GM21390 (cell line): ENCODE data around the gene TIMM13.
"Not testable (repeated sequence)": the region's sequence is repeated elsewhere in the genome, so short reads cannot be mapped to it uniquely, and the experiment has no call there.

Experiments
- ATAC-seq: cut with Tn5 transposase; IDR thresholded peaks from one replicate; pipeline ENCODE4 v1.9.1; 2021; ENCODE audit not compliant: unreplicated experiment

Gene TIMM13

GRCh38 chr19:2427429-2428320 is at the start of gene TIMM13:
Gene TIMM13 (minus strand): TSS chr19:2427586. CDS start chr19:2427533, 53 bp downstream.
- peak; percentile 72 for ATAC-seq

DNA sequence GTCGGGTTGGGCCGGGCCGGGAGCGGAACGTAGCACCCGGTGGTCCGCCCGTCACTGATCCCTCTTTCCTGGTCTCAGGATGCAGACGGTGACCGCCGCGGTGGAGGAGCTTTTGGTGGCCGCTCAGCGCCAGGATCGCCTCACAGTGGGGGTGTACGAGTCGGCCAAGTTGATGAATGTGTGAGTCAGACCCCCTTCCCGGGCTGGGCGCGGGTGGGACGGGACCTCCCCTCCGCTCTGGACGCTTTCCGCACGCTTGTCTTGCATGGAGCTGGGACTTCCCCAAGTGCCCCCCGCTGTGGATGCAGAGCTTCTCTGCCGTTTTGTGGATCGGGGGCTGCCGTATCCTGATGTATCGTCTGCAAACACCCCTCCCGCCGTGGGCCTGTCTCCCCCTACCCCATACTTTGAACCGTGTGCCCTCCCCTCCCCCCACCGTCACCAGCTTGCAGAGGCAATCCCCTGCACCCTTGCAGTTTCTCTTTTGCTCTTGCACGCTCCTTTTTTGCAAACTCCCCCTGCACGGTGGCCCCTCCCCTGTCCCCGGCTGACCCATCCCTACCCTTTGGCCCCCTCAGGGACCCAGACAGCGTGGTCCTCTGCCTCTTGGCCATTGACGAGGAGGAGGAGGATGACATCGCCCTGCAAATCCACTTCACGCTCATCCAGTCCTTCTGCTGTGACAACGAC is 49.2 kb upstream of the TIMM13 start:
- ATAC-seq: no peak

DNA sequence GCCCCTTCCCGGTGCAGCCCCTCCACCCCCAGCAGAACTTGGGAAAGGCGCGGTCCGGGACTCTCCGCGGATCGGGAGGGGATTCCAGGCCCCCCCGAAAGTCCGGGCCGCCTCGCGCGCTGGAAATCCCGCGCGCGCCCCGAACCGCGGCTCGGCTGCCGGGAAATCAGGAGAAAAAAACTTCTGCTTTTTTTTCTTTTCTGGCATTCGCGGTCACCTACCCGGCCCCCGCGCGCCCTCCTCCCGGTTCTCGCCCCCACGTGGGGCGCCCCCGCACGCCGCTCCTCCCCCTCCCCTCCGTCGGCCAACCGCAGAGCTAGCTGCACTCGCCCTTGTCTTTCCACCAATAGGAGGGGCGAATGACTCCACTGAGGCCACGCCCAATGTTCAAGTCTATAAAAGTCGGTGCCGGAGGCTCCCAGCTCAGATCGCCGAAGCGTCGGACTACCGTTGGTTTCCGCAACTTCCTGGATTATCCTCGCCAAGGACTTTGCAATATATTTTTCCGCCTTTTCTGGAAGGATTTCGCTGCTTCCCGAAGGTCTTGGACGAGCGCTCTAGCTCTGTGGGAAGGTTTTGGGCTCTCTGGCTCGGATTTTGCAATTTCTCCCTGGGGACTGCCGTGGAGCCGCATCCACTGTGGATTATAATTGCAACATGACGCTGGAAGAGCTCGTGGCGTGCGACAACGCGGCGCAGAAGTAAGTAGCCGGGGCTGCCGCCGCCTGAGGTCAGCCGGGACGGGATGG is 48.5 kb upstream of the TIMM13 start, which contains the start of gene GADD45B:
GADD45B (plus strand) TSS at position 426 of the 749 bp plus-strand sequence; CDS start at position 658, 232 bp downstream.
- ATAC-seq: peak; percentile 40

DNA sequence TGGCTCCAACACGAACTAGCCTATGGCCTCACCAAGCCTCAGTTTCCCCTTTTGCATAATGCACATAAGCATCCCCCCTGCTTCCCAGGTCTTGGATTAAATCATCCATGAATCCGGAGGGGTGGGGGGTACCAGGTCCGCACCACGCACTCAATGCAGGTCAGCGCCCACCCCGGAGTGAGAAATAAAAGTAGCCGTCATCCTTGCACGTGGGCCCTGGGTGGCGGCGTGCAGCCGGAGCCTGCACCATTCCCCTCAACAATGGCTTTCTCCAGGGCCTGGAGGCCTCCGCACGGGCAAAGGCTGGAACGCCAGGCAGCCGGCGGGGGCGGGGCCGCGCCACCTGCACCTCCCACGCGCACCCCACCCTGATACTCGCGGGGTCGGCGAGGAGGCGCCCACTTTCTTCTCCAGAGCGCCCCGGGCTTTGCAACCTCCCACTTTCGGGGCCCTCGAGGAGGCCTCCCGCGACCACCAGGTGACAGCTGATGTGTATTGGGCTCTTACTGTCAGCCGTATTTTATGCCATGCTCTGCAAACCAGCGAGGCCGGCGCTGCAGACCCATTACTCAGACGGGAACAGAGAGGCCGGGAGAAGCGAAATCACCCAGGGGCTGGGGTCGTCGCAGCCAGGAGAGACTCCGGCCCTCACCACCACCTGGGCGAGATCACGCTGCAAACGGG is 47.8 kb upstream of the TIMM13 start:
- no peak for ATAC-seq

DNA sequence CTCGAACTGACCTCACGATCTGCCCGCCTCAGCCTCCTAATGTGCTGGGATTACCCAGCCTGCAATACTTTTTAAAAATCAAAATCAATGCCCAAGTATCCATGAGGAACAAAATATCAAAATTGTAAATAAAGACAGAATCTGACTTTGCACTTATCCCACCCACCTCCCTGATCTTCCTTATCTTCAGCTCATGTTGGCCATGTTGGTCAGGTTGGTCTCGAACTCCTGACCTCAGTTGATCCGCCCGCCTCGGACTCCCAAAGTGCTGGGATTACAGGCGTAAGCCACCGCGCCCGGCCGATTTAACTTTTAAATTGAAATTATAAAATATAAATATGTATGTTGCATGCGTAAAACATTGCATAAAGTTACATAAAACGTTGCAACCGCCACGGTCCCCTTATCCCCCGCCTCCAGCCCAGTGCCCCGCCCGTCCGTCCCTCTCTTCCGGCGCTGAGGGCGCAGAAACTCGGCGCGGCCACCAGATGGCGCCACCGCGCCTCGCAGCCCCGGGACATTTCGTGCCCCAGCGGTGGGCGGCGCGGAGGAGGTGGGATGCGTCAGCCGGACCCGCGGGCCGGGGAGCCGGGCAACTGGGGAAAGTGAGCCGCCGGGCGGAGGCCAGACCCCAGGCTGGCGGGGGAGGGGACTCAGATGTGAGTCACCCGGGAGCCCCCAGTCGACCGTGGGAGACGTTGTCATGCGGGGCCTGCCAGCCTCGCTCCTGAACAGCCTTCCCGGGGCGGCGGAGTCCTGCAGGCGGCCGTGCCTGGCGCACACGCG is 47.0 kb upstream of the TIMM13 start:
- ATAC-seq: no peak

- not testable (repeated sequence) for ATAC-seq
Observed at GRCh38 chr19:2469915-2470200, 42.5 kb upstream of the TIMM13 start.

GRCh38 chr19:2469102-2469914 is 41.9 kb upstream of the TIMM13 start:
- no peak for ATAC-seq

DNA sequence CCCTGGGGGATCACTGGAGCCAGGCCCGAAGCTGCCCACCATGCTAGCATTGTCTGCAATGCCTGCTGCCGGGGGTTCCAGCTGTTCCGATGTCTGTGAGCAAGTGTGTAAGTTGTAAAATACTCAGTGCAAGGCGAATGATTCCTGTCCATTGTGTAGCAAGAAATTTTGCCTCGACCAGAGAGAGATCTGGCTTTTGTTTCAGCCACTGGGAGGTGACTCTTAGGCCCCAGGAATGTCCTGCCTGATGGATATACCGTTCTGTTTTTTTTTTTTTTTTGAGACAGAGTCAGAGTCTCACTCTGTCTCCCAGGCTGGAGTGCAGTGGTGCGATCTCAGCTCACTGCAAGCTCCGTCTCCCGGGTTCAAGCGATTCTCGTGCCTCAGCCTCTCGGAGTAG is 41.2 kb upstream of the TIMM13 start:
- ATAC-seq: no peak

DNA sequence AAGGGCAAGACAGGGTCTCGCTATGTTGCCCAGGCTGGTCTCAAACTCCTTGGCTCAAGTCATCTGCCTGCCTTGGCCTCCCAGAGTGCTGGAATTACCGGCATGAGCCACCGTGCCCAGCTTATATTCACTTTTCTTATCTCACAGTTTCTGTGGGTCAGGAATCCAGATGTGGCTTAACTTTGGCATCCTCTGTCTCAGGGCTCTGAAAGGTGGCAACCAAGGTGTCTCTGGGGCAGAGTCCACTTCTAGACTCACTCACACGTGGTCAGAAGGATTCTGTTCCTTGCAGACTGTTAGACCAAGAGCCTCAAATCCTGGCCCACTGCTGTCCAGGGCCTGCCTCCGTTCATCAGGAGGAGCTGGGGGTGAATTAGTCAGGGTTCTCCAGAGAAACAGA is 37.0 kb upstream of the TIMM13 start:
- no peak for ATAC-seq

DNA sequence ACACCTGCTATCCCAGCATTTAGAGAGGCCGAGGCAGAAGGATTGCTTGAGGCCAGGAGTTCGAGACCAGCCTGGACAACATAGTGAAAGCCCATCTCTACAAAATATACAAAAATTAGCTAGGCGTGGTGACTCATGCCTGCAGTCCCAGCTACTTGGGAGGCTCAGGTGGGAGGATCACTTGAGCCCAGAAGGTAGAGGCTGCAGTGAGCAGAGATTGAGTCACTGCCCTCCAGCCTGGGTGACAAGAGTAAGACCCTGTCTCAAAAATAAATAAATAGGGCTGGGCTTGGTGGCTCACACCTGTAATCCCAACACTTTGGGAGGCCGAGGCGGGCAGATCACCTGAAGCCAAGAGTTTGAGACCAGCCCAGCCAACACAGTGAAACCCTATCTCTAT is 36.3 kb upstream of the TIMM13 start:
- ATAC-seq: not testable (repeated sequence)

DNA sequence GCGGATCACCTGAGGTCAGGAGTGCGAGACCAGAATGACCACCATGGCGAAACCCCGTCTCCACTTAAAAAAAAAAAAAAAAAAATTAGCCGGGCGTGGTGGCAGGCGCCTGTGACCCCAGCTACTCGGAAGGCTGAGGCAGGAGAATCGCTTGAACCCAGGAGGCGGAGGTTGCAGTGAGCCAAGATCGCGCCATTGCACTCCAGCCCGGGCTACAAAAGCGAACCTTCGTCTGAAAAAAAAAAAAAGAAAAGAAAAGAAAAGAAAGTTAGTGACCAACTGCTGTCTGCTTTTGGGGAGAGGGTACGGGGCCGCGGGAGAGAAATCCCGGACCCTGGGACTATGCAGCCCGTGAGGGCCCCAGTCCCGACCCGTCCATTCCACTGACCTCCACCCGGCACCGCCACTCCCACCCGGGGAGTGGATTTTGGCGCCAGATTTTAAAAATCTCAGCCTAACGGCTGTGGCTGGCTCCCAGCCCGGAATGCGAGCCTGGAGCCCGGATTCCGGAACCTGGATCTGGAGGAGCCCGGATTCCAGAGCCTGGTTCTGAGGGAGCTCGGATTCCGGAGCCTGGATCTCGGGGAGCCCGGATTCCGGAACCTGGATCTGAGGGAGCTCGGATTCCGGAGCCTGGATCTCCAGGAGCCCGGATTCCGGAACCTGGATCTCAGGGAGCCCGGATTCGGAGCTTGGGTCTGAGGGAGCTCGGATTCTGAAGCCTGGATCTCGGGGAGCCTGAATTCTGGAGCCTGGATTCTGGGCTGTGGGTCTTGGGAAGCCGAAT is 35.4 kb upstream of the TIMM13 start:
- ATAC-seq: no peak

DNA sequence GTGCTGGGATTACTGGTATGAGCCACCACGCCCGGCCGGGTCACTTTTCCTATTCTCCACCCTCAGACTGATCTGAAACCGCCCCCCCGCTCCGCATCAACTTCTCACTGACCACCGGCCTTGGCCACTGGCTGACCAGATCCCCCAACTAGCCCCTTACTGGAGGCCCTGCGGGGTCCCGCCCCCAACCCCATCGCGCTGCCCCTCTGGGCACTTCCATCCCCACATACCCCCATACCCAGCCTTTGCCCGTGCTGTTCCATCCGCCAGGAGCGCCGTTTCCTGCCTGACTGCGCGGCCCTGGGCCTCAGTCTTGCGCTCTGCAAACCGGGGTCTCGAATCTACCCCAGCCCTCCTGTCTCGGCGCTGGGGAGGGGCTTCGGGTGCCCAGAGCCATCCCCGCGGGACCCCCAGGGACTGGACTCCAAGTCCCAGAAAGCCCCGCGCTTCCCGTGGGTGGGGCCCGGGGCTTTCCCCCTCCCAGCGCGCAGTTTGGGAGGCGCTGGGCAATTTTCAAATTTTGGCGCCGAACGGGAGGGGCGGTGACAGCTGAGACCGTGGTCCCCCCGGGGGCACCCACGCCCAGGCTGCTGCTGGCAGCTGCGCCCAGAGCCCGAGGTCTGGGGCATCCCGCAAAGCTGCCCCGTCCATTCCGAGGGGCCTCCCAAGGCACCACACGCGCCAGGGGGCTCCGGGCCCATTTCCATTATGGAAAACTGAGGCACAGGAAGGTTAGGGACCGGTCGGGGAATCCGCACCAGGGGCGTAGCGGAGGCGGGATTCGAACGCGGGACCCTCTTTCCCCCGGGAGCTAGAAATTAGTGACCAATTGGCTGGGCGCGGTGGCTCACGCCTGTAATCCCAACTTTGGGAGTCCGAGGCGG is 34.6 kb upstream of the TIMM13 start:
- ATAC-seq: no peak

- ATAC-seq: no peak
Observed at GRCh38 chr19:2460245-2460644, 32.9 kb upstream of the TIMM13 start.

DNA sequence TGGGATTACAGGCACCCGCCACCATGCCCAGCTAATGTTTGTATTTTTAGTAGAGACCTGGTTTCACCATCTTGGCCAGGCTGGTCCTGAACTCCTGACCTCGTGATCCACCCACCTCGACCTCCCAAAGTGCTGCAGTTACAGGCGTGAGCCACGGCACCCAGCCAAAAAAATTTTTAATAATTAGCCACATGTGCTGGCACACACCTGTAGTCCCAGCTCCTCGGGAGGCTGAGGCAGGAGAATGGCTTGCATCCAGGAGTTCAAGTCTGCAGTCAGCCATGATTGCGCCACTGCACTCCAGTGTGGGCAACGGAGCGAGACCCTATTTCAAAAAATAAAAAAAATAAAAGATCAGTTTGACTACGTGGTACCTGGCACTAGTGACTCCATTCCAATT is 31.4 kb upstream of the TIMM13 start:
- not testable (repeated sequence) for ATAC-seq

DNA sequence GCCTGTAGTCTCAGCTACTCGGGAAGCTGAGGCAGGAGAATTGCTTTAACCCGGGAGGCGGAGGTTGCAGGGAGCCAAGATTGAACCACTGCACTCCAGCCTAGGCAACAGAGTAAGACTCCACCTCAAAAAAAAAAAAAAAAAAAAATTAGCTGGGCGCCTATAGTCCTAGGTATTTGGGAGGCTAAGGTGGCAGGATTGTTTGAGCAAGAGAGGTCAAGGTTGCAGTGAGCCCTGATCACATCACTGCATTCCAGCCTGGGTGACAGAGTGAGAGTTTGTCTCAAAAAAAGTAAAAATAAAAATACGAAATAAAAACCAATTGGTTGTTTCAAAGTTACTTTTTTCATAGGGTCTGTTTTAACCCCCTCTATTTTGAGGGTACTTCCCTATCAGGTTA is 30.7 kb upstream of the TIMM13 start:
- no peak for ATAC-seq

GRCh38 chr19:2457394-2458037 is 30.1 kb upstream of the TIMM13 start:
- no peak for ATAC-seq
